Measurements from ENCODE around the gene AQP12B.
"Not testable (repeated sequence)": the region's sequence is repeated elsewhere in the genome, so short reads cannot be mapped to it uniquely, and the experiment has no call there.

AQP12B gene

DNA sequence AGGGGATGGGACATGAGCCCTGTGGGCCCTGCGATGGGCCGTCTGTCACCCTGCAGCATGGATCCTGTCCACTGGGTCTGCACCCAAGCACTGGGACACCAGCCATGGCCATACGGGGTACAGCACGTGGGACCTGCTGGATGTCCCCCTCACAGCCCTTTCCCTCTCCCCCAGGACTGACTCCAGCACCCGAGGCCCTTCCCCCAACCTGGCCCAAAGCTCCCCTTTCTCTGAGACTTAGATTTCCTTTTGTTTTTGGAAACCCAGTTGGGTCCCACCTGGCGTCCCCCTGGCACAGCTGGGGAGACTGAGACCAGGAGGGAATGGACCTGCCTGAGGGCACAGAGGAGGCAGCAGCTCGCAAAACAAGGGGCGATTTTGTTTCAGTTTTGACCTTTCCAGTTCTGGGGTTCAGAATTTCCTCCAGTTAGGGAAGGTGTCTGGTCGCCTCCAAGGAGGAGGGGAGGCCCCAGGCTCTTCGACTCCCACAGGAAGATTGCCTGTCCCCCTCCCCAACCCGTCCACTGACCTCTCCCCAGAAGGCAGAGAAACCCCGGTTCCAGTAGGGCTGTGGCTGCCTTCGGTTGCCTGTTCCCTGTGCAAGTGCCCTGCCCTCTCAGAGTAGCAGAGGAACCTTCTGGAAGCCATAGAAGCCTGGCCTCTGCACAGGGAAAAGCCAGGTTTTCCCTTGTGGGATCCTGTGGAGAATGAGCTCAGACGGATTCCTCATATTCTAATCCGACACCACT lies 1.5 kb upstream of the AQP12B start:
- not testable (repeated sequence) for DNase-seq (ENCODE audit: low read depth in 3 of 3, low spot score in 1 of 3)

DNA sequence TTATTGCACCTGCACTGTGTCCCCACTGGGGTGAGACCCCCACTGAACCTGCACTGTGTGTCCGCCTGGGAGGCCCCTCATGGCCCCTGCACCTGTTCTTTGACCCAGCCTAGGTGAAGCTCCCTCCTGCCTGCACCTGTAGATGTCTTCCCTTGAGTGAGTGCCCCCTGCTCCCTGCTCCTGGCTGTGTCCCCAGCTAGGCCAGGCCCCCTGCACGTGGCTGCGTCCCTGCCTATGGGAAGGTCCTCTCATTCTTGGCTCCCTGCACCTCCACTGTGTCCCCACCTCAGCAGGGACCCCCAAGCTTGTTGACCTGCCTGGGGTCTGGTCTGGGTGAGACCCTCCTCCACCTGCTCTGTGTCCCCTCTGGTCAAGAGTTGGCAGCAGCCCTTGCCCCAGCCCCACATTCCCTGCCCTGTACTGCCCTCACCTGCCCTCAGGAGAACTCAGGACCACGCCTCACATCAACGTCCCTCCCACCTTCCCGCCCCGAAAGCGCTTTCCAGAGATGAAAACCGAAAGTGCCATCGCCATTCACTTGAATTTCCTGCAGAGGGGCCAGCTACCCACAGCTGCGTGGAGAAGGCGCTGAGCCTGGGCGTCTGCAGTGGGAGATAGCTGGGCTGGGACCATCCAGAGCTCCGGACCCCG lies 769 bp upstream of the AQP12B start:
- not testable (repeated sequence) for DNase-seq (ENCODE audit: low read depth in 3 of 3, low spot score in 1 of 3)

DNA sequence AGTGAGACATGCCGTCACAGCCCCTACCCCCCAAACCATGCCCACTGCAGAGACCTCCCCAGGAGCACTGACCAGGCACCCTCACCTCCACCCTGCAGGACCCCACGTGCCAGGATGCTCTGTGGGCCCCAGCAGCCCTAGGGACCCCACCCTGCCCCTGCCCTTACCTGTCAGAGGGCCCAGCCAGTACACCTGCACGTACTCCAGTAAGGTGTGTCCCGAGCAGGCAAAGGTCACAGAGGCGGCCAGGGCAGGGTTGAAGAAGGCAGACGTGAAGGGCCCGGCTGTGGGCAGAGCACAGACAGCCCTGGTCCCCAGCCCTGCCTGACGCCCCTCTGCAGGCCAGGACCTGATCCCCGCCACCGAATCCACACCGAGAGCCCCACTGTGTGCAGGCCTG lies 2.5 kb downstream of the AQP12B start:
- not testable (repeated sequence) for DNase-seq (ENCODE audit: low read depth in 3 of 3, low spot score in 1 of 3)

DNA sequence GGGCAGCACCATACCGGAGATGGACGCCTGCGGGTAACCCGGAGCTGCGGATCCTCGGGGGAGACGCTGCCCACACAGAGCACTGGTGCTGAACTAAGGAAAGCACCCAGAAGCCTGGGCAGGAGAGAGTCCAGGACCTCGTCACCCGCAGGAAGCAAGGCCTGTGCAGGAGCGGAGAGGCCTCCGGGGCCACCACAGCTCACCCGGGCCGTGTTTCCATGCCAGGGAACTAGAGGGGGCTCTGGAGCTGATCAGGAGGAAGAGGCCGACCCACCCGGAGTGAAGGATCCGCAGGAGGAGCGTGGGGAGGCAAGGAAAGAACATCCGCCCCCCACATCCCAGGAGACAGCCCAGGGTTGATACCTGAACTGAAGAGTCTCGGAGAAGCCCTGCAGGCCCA lies 3.8 kb downstream of the AQP12B start:
- DNase-seq (ENCODE audit: low read depth in 3 of 3, low spot score in 1 of 3): not testable (repeated sequence)

DNA sequence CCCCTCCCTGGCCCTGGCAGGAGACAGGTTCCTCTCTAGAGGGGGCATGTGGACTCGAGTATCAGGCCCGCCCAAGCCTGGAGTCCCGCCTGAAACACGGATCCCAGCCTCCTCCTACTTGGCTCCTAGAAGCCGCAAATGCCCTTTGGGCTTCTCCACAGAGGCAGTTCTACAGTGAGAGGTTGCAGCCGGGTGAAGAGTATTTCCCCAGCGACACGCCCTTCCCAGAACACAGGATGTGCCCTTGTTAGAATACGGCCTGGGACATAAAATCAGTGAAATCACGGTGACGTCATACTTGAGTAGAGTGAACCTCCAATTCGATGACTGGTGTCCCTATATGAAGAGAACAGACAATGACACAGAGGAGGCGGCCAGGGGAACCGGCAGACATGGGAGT lies 4.6 kb downstream of the AQP12B start:
- DNase-seq (ENCODE audit: low read depth in 3 of 3, low spot score in 1 of 3): not testable (repeated sequence)

DNA sequence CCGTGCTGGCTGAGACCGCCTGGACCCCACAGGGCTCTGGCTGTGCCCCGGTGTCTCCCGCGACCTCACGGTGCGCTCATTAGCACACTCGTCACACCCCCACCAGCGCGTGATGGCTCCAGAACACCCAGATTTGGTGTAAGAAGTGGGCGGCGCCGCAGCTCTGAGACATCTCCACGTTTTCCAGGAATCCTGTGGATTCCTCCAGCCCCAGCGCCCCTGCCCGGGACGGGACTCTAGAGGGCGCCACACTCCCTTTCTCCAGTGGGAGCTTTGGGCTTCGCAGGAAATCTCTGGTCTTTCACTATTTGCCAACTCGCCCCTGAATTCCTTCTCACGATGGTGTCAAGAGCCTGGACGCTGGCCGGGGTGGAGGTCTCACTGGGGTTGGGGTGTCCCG lies 7.3 kb downstream of the AQP12B start:
- not testable (repeated sequence) for DNase-seq (ENCODE audit: low read depth in 3 of 3, low spot score in 1 of 3)

DNA sequence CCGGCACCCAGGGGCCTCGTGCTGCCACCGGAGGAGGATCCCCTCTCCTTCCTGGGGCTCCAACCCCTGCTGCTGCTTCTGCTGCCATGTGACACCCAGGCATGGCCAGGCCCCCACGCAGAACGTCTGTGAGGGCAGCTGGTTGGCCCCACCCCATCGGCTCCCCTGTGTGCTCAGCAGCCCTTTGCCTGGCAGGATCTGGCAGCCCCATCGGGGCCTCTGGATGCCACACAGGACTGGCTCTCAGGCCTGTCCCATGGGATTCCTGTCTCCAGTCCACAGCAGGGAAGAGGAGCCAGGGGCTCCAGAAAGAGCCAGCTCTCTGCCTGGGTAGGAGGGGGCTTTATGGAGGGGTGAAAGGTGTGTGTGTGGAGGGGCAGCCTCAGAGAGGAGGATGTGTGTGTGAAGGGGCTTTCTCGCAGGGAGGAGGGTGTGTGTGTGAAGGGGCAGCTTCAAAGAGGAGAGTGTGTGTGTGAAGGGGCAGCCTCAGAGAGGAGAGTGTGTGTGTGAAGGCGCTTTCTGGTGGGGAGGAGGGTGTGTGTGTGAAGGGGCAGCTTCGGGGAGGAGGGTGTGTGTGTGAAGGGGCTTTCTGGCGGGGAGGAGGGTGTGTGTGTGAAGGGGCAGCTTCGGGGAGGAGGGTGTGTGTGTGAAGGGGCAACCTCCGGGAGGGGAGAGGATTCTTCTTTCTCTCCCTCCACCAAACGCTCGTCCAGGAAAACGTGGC lies 8.1 kb downstream of the AQP12B start:
- DNase-seq (ENCODE audit: low read depth in 3 of 3, low spot score in 1 of 3): not testable (repeated sequence)

DNA sequence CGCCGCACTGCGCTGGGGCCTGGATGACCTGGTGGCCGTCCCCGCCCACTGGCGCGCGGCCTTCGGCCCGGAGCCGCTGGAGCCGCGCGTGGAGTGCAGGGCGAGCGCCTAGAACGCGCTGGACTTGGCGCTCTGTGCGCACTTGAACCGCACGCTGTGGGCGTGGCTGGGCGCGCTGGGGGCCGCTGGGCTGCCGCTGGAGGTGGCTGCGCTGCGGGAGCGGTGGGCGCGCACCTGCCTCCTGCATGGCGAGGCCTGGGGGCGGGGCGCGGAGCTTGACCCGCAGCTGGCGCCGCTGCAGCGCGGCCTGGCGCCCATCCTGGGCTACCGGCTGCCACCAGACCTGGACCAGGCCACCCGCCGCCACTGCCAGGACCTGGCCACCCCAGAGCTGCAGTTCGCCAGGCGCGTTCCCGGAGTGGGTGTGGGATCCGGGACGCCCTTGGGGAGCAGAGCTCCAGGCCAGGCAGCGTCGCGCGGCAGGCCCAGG lies 9.9 kb downstream of the AQP12B start:
- no peak for DNase-seq (ENCODE audit: low read depth in 3 of 3, low spot score in 1 of 3)

DNA sequence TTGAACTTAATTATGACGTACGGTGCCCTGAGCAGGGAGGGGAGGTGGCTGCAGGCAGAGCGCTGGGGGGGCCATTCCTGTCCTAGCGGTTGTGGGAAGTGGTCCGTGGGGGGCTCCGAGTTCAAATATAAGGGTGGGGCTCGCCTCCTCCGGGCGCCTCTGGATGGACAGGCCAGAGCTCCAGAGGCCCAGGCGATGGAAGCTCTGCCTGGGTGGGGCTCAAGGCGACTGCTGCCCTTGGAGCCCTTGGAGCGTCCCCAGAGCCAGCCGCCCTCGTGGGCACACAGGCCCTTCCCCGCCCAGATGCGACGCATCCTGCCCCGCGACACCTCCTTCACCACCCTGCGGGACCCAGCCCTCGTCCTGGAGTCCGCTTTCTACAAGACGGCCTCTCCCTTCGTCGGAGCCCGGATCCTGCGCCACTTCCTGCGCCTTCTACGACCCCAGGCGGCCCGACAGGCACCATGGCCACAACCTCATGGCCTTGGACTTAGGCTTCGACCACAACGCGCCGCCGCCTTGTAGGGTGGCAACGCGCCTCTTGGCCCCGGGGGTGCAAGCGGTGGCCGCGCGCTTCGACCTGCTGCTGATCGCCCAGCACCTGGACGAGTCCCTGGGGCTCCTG lies 10.5 kb downstream of the AQP12B start:
- no peak for DNase-seq (ENCODE audit: low read depth in 3 of 3, low spot score in 1 of 3)

DNA sequence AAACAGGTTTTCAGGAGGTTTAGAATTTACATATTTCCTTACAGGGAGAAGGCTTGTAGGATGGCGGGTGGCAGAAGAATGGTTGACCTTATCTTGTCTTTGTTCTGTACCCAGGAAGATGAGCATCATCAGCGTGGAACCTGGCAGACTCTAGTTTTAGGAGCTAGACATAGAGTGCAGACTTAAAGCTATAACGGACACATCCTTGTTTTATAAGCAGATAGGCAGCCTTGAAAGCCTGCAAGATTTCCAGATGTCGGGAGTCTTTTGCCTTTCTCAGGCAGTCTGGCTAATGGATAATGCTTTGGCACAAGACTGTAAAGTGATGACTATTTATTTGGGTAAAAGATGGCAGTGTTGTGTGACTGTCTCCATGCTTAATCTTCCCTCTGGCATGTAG lies 11.7 kb downstream of the AQP12B start:
- no peak for DNase-seq (ENCODE audit: low read depth in 3 of 3, low spot score in 1 of 3)

DNA sequence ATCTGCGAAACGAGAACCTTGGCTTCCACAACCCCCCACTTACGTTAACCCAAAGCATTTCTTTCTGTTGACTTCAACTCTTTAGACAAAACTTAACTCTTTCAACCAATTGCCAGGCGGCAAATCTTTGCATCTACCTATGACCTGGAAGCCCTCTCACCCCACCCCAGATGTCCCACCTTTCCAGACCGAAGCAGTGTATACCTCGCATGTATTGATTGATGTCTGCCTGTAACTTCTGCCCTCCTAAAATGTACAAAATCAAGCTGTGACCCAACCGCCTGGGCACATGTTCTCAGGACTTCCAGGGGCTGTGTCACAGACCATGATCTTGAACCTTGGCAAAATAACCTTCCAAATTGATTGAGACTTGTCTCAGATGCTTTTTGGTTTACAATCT lies 12.3 kb downstream of the AQP12B start:
- no peak for DNase-seq (ENCODE audit: low read depth in 3 of 3, low spot score in 1 of 3)

DNA sequence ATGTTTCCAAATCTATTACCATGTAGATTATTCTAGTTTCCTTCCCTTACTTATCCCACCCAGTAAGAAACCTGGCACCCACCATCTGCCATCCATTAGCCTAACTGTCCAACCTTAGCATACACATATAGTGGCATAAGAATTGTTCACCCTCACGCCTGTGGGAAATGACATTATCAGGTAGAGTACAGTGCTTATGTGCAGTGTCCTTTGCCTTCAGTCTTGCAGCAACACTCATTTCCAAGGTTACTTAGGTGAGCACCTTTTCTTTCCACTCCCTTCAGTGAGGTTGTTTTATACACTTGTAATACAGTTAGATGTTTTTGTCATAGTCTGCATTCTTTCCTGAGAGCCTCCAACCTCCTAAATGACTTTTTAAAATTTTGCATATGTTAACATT lies 18.1 kb downstream of the AQP12B start:
- DNase-seq (ENCODE audit: low read depth in 3 of 3, low spot score in 1 of 3): no peak

DNA sequence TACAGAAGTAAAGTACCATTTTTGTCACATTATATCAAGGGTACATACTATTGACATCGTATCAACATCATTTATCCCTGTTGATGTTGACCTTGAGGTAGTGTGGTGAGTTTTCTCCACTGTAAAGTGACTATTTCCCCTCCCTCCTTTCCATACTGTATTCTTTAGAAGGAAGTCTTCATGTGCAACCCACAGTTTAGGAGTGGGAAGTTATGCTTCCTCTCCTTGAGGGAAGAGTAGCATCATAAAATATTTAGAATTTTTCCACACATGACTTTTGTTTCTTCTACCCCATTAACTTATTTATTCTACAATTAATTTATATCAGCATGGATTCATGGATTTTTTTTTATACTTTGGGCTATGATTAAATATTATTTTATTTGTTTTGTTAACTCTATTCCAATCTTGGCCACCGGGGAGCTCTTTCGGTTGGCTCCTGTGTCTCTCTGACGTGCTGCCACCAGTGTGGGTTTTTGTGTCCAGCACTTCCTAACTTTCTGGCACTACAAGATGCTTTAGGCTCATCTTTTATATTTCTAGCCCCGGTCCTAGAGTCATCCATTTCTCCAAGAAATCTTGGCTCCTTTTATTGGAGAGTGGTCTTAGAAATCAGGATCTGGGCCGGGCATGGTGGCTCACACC lies 19.0 kb downstream of the AQP12B start:
- DNase-seq (ENCODE audit: low read depth in 3 of 3, low spot score in 1 of 3): no peak

DNA sequence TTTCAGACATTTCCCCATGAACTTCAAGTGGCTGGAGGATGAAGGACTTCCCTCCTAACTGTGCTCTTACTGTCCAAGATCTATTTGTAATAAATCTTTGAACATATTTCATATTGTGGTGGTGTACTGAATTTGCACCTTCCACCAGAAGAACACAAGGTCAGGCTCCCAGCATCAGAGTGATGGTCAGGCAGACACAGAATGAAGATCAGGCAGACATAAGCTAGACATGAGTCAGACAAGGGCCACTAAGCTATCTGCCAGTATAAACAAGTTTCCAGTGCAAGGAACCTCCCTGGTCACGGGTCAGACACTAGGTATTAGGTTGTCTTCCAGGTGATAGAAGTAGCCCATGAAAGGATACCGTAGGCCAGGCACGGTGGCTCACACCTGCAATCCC lies 20.0 kb downstream of the AQP12B start:
- DNase-seq (ENCODE audit: low read depth in 3 of 3, low spot score in 1 of 3): no peak

DNA sequence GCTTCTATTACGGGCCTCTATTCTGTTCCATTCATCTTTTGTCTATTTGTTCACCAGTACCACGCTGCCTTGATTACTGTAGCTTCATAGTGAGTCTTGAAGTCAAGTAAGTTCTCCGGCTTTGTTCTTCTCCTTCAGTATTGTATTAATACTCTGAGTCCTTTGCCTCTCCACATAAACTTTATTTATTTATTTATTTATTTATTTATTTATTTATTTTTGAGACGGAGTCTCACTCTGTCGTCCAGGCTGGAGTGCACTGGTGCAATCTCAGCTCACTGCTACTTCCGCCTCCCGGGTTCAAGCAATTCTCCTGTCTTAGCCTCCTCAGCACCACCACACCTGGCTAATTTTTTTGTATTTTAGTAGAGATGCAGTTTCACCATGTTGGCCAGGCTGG lies 22.8 kb downstream of the AQP12B start:
- DNase-seq (ENCODE audit: low read depth in 3 of 3, low spot score in 1 of 3): not testable (repeated sequence)

DNA sequence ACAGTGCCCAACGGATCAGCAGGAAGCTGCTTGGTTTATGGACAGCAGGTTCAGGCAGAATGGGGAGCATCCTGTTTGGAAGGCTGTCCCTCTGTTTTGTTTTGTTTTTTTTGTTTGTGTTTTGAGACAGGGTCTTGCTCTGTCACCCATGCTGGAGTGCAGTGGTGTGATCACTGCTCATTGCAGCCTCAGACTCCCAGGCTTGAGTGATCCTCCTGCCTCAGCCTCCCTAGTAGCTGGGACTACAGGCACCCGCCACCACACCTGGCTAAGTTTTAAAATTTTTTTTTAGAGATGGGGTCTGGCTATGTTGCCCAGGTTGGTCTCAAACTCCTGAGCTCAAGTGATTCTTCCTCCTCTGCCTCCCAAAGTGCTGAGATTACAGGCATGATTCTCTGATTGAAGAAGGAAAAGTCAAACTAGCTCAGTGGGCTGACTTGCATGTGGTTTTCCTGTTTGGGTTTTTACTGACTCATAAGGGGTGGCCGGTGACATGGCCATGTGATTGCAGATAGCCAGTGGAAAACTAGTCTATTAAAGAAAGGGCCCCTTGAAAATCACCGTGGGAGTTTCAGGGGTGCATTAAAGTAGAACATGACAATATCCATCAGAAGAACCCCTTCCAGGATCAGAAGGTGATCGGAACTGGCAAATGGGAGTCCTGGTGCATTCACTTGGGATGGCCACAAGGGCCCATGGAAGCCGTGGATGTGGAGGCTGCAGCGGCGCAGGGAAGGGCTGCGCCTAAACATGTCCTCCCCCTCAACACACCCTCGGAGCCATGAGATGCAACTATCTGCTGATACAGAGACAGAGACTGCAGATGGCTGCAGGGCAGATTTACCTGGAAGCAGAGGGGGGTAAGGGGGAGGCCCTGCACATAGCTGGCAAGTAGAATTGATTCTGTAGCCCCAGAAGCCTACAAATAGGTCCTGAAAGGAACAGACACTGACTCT lies 26.5 kb downstream of the AQP12B start:
- DNase-seq (ENCODE audit: low read depth in 3 of 3, low spot score in 1 of 3): no peak

DNA sequence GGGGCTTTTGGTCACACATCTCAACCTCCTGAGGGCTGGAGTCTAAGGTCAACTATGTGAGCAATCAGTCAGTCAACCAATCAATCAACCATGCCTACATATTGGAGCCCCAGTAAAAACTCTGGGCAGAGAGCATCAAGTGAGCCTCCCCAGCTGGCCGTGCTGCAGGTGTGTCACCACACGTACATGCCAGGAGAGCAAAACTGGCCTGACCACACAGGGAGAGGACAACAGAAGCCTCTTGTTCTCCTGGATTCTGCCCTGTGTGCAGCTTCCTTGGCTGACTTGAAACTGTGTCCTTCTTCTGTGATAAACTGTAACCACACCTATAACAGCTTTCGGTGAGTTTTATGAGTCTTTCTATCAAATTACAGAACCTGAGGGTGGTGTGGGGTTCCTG lies 31.5 kb downstream of the AQP12B start:
- no peak for DNase-seq (ENCODE audit: low read depth in 3 of 3, low spot score in 1 of 3)

DNA sequence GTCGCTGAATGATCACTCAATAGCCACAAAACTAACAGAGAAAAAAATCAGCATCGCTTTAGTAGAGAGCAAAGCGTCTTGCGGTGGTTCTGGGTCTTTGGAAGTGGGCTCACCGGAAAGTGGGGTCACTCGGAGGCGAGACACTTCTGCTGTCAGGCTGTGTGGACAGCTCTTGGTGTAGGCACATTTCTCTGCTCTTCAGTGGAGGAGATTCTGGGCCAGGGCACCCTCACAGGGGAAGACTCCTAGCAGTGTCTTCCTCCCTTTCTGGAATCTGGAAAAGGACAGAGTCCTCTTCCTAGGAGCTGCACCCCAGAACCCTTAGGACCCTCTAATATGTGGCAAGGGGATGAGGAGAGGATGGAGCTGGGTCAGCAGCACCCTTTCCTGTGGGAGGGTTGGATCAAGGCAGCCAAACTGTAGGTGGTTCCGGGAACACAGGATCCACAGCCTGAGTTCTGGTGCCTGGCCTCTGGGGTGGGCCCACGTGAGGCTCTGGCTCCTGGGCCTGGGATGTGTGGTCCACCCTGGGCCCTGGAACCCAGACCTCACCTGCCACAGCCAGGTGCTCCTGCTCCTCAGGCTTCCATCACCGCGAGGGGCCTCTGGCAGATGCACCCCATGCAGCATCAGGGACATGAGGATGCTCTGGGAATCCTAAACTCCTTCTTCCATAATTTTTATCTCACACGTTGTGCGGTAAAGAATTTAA lies 32.3 kb downstream of the AQP12B start:
- no peak for DNase-seq (ENCODE audit: low read depth in 3 of 3, low spot score in 1 of 3)

DNA sequence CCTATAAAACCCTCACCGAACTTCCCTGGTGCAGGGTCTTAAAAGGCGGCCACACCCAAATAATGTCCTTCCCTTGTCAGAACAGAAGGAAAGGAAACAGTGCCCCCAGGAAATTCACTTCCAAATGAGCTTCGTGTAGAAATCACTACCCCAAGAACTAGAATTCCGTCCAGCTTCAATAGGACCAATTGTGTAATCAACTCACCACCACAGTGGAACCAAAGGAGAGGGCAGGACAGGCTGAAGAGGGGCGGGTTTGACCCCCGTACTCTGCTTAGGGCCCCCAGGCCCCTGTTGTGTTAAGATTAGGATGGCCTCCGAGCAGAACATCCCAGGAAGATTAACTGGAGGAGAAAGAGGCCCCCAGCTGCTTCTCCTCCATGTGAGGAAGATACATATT lies 33.4 kb downstream of the AQP12B start:
- DNase-seq (ENCODE audit: low read depth in 3 of 3, low spot score in 1 of 3): no peak
